Measurements from ENCODE around the gene MSLN.

The MSLN gene

DNA sequence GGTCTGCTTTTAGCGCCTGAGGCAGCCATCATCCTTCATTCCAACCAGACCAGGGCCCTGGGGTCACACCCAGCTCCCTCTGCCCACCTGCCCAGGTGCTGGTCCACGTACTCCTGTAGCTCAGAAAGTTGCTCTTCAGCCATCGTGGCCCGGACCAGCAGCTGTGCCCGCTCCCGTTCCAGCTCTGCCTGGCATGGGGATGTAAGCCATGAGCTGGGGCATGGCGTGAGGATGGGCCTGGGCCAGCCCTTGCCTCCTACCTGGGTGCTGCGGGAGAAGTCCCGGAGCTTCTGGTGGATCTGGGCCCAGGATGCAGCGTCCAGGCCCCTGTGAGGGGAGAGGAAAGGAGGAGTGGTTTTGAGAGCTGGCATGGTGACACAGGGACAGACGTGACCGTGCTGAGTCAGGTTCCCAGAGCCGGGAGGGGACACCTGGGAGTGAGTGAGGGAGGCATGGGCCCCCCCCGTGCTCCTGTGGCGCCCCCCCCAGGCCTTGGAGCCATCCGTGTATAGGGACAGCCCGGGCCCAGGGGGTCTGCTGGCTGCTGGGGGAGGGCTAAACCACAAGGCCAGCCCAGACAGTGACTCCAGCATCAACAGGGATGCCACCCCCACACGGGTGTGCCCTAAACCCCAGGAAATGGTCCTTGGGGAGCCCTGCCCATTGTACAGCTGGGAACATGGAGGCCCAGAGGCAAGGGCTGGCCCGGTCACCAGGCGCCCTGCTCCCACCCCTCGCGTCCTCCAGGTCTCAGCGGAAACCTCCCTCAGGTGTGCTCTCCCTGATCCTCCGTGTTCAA lies 37.5 kb upstream of the MSLN start:
- DNase-seq: no peak

- DNase-seq: no peak
Observed at GRCh38 chr16:723695-724094, 36.8 kb upstream of the MSLN start.

- DNase-seq: no peak
Observed at GRCh38 chr16:724188-725040, 36.1 kb upstream of the MSLN start.

GRCh38 chr16:725041-725376 lies 35.5 kb upstream of the MSLN start:
- no peak for DNase-seq

DNA sequence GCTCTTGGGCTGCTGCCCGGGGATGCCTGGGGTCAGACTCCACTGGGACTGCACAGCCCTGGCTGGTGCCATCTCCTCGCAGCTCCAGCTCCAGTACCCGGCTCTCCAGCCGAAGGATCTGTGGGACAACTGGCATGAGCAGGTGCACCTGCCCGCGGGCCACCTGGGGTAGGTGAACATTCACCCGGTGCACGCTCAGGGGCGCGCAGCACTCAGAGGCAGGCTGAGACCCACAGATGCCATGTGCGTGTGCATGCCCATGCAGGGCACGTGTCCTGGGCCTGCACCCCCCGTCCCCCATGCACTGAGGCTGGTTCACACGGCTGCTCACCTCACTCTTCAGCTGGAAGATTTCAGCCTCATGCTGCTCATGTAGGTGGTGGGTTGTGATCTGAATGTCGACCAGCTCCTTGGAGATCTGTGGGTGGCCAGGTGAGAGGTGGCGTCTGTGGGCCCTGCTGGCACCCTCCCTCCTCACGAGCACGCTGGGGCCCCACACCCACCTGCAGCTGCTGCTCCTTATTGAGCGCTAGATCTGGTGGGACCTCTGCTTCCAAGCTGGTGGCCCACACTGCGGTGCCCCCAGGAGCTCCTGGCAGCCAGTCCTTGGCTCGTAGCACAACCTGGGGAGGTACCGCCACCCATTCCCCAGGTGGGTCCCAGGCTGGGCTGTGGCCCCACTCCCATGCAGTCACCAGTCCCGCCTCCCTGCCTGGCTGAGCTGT lies 34.9 kb upstream of the MSLN start:
- DNase-seq: no peak

DNA sequence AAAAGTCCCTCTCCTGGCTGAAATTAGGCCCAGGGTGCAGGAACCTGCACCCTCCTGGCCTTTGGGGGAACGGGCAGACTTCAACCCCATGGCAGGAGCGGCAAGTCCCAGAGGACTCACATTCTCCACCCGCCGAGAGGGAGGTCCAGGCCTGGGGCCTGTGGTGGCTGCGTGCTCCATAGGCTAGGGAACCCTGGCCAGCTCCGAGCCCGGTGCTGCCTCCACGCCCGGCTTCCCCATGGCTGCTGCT lies 34.4 kb upstream of the MSLN start:
- peak in 1 of 58 donors; percentile 27 for DNase-seq

DNA sequence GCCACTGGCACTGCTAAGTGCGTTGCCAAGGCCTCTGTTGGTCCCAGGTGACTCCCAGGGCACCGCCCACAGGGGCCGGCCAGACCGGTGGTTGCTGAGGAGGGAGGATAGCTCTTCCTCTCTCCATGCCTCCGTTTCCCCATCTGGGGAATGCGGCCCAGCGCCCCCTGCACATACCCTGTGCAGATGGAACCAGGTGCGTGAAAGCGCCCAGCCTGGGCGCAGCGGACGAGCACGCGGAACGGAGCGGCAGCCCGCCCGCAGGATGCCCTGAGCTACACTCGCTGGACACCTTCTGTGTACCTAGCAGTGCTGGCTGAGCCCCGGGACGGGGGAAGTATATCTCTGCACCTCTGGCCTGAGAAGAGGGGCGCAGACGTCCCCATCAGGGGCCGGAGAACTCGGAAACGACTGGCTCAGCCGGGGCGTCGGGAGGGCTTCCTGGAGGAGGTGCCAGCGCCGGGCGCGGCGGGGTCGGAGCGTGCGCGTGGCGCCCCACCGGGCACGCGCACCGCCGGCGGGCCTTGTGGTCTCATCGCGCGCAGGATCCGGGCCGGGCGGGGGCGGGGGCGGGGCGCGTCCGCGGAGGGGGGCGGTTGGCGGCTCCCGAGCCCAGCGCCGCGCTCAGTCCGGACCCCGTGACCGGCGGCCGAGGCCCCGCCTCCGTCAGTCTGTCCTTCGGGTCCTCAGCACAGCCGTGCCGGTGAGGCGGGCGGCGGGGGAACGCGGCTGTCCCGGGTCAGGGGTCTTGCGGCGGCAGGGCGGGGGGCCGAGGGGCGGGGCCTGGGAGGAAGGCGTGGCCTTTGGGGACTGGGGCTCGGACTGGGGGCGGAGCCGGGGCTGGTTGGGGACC lies 33.9 kb upstream of the MSLN start, which contains the start of the genes CCDC78 and HAGHL:
Gene CCDC78, minus strand, starts transcription at position 6 of the 853 bp plus-strand sequence. CDS start 76 bp downstream, outside the sequence.
Gene HAGHL, plus strand, starts transcription at position 669 of the 853 bp plus-strand sequence. CDS start 404 bp downstream, outside the sequence.
- peak in 51 of 58 donors; percentile 19 to 80 (median 61) for DNase-seq

- DNase-seq: no peak
Observed at GRCh38 chr16:727291-727977, 33.1 kb upstream of the MSLN start.

- peak in 50 of 58 donors; percentile 28 to 82 (median 61) for DNase-seq
Observed at GRCh38 chr16:728131-728889, 32.2 kb upstream of the MSLN start.

GRCh38 chr16:728890-729744 lies 31.4 kb upstream of the MSLN start:
- DNase-seq: peak in 5 of 58 donors; percentile 29 to 60 (median 44)

DNA sequence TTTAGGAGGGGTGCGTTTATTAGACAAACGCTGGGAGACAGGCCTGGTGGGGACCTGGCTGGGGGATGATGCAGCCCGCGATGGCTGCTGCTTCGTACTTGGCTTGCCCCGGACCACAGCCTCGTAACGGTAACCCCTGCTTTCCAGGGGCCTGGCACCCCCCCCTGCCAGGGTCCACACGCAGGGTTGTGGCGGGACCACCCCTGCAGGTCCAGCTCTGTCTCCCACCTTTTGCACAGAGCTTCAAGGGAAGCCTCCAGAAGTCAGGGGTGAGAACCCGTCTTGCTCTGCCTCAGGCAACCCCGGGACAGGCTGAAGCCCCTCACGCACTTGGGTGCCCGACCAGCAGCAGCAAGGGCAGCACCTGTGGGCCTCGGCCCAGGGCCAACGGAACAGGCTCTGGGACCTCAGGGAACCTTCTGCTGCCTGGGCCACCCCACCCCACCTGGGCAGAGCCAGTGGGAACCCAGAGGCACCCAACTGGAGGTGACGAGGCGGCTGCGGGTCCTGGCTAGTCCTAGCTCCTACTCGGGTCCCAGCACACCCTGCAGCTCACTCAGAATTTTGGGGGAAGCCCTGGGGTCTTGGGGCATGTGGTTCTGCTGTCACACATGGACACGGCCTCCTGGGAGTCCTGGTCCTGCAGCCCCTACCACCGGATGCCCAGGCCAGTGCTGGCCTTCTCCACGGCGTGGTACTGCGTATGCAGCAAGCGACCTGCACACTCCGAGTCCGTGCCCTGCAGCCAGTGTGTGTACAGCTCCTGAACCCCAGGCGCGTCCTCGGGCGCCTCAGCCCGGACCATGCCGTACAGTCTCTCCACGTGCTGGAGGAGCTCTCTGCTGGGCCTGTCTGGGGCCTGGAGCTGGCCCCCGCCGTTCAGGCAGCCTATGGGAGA lies 30.5 kb upstream of the MSLN start:
- DNase-seq: no peak

DNA sequence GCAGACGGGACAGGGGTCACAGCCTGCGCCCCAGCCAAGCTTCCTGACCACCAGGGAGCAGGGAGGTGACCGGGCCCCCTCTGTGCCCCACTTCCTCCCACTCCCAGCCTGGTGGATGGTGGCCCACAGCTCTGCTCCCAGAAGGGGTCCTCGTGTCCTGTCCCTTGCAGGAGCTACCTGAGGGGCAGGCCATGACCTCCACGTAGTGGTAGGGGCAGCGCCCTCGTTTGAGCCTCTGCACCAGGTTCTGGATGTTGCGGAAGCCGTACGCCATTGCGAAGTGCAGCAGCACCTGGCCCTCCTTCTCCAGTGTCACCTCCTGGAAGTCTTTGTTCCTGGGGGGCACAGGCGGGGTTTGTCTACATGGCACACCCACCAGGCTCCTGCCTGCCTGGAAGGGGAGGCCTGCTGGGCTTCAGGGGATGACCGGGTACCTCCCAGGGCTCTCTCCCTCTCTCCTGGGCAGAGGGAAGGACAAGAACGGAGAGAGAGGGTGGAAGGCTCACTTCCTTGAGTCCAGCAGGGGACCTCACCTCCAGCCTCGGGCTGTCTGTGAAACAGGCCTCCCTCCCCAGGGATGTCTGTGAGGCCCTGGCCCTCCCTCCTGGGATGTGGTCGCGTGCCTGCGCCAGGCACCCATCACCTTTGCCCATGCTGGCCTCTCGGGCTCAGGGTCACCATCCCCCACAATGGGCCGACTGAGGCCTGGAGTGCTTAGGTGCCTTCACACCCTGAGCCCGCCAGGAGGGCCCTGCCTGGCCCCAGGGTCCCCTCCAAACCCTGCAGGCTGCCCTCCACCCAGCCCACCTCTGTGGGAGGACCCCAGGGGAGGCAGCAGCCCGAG lies 29.6 kb upstream of the MSLN start:
- no peak for DNase-seq

DNA sequence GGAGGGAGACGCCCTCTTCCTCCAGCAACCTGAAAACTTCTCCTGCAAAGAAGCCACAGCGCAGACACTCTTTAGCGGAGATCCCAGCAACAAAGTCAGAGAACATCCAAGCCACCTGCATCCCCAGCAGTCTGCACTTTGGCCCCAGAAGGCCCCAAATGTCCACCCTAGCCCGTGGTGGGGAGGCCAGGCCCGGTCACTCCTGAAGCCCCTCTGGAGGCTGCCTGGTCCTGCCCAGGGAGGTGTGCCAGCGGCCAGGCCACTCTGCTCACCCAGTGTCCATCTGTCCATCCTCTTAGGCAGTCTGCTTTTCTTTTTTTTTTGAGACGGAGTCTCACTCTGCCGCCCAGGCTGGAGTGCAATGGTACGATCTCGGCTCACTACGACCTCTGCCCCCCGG lies 28.2 kb upstream of the MSLN start:
- no peak for DNase-seq

DNA sequence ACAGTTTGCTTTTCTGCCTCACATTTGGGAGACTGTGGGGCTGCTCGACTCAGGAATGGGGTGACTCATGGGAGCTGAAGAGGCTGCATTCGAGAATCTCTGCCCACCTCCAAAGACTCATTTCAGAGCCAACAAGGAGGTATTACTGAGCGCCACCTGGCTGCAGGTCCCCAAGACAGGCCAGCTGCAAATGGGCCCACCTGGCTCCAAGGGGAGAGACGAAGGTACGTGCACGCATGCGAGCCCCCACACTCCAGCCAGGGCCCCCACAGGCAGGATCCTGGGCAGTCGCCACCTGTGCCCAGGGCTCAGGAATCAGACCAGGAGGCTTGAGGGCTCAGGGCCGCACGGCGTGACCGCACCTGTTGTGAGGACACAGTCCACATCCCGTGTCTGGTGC lies 27.6 kb upstream of the MSLN start:
- DNase-seq: peak in 1 of 58 donors; percentile 31

DNA sequence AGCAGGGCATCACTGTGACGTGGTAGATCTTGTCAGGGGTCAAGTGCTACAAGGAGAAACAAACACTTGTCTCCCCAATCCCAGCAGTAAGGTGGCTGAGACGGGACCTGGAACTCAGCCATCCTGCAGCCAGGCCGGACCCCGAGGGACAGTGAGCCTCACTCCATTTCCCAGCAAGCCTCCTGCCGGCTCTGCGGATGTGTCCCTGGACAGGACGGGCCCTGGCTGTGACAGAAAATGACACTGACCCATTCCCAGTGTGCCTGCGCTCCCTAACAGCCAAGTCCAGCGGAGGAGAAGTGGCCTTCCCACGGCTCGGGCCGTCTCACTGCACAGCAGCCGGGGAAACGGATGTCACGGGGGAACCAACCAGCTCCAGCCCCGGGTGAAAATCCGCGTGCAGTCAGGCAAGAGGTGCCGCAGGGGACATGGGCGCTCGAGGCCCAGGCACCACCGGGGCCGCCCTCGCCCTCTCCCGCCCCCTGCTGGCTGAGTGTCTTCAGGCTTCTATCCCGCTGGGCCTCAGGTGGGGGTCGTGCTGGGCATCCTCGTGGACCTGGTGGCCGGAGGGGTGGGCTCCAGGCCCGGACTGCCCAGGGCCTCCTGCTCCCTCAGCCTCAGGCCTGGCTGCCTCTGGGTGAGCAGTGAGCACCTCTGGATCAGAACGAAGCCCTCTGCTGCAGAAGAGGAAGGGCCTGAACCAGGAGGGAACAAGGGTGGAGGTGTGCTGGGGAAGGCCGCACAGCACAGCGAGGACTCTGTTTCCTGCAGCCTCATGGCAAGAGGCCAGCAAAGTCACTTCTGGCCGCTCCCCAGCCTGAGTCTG lies 26.9 kb upstream of the MSLN start:
- DNase-seq: no peak
